PC-3 (cell line): ENCODE results near the gene ATP8A2. TPM values are rescaled to one million over a fixed set of nuclear protein-coding genes. Genes with fewer than 3 reads are reported as not detected.

ENCODE experiments used
- ATAC-seq: fragments of 200-7000 bp; cut with Tn5 transposase; 2 replicates; pipeline ENCODE4 v1.9.1; 2020; ENCODE audit warnings: mild to moderate bottlenecking, moderate library complexity
- BruUV-seq: library from RNA; stranded (reverse); fragments of 400-500 nt; replicated peaks from 2 replicates; lab custom pipeline; 2021; lab: Mats Ljungman, UMichigan
- CTCF ChIA-PET: fragments of 300-600 bp; sonication (Branson Sonifier 250); formaldehyde crosslinking; loops from one replicate; lab custom pipeline; 2022; ENCODE audit warnings: antibody characterized with exemption; lab: Charles Lee
- POLR2A ChIA-PET: fragments of 300-600 bp; sonication (Branson Sonifier 250); formaldehyde crosslinking; loops from one replicate; lab custom pipeline; 2022; ENCODE audit warnings: antibody characterized with exemption; ENCODE audit not compliant: unreplicated experiment; lab: Charles Lee
- DNase-seq: peaks from one replicate; pipeline ENCODE4 v3.0.0-alpha.2; 2015
- H2AFZ ChIP-seq: fragments of 300-600 bp; sonication (generic); 2 replicates; pipeline ENCODE4 v1.6.0; 2016; ENCODE audit warnings: antibody characterized with exemption, low read length
- H3F3A ChIP-seq: fragments of 300-600 bp; sonication (generic); one replicate; pipeline ENCODE4 v1.6.0; 2017; ENCODE audit warnings: antibody characterized with exemption, low read length, control low read depth, mild to moderate bottlenecking; ENCODE audit not compliant: unreplicated experiment
- H3K27ac ChIP-seq: fragments of 300-600 bp; sonication (generic); 2 replicates; pipeline ENCODE4 v1.5.1; 2016; ENCODE audit warnings: mild to moderate bottlenecking, low read length
- H3K27me3 ChIP-seq: fragments of 300-600 bp; sonication (generic); 2 replicates; pipeline ENCODE4 v1.6.1; 2016; ENCODE audit warnings: low read length, mixed read lengths
- H3K36me3 ChIP-seq: fragments of 300-600 bp; sonication (generic); 2 replicates; pipeline ENCODE4 v1.6.1; 2016; ENCODE audit warnings: low read depth, mixed run types, low read length, mixed read lengths
- H3K4me1 ChIP-seq: fragments of 300-600 bp; sonication (generic); 2 replicates; pipeline ENCODE4 v1.5.1; 2016; ENCODE audit warnings: low read length; ENCODE audit not compliant: insufficient read depth
- H3K4me2 ChIP-seq: fragments of 300-600 bp; sonication (generic); 2 replicates; pipeline ENCODE4 v1.6.0; 2016; ENCODE audit warnings: low read length
- H3K4me3 ChIP-seq: fragments of 300-600 bp; sonication (generic); 2 replicates; pipeline ENCODE4 v1.5.1; 2016; ENCODE audit warnings: mild to moderate bottlenecking, low read length, mixed read lengths
- H3K79me2 ChIP-seq: fragments of 300-600 bp; sonication (generic); 2 replicates; pipeline ENCODE4 v1.6.1; 2017; ENCODE audit warnings: low read length, mixed read lengths
- H3K9ac ChIP-seq: fragments of 300-600 bp; sonication (generic); 2 replicates; pipeline ENCODE4 v1.6.0; 2016; ENCODE audit warnings: mild to moderate bottlenecking, low read length
- H3K9me2 ChIP-seq: fragments of 300-600 bp; sonication (generic); replicated peaks from 2 replicates; pipeline ENCODE4 v1.6.1; 2016; ENCODE audit warnings: mixed run types, low read length, mixed read lengths
- H3K9me3 ChIP-seq: fragments of 300-600 bp; sonication (generic); 2 replicates; pipeline ENCODE4 v1.6.1; 2016; ENCODE audit warnings: low read length, mixed read lengths
- H4K20me1 ChIP-seq: fragments of 300-600 bp; sonication (generic); 2 replicates; pipeline ENCODE4 v1.6.1; 2016; ENCODE audit warnings: low read length, mixed read lengths
- CTCF ChIP-seq: fragments of 300-600 bp; sonication (generic); conservative IDR thresholded peaks from 2 replicates; pipeline ENCODE4 v1.5.1; 2017; ENCODE audit warnings: antibody characterized with exemption, low read depth, mild to moderate bottlenecking, low read length
- EZH2 ChIP-seq: fragments of 300-600 bp; sonication (generic); IDR thresholded peaks from one replicate; pipeline ENCODE4 v1.6.1; 2017; ENCODE audit warnings: antibody characterized with exemption, mild to moderate bottlenecking, low read length; ENCODE audit not compliant: unreplicated experiment
- EZH2phosphoT487 ChIP-seq: fragments of 300-600 bp; sonication (generic); IDR thresholded peaks from 2 replicates; pipeline ENCODE4 v1.6.1; 2018; ENCODE audit warnings: mild to moderate bottlenecking, antibody characterized with exemption, low read length, borderline replicate concordance
- intact Hi-C: fragments of 100-400 bp; cut with micrococcal nuclease; formaldehyde crosslinking; loops from 2 replicates; pipeline ENCODE4 v1.9.0; 2023
- total RNA-seq: library from RNA; depleted of rRNA; stranded (reverse); fragments of >200 nt; gene quantifications from 2 replicates; pipeline ENCODE4 v1.2.3, GENCODE V29; 2014

ATP8A2 gene
- total RNA-seq, 1 experiment from 2014 or later, result 0.04 TPM

GRCh38 chr13:25415241-25415640 lies 43.5 kb downstream of the ATP8A2 start:
- peaks cover 55% of the 10 kb centered on the region for H3K27me3 ChIP-seq
- POLR2A ChIA-PET, result no interaction called here
- ATAC-seq (no peak), DNase-seq (no peak)
- no peak overlapping the region for H3K4me2 ChIP-seq
- intact Hi-C loops, result no loop called here
- no peaks in the 10 kb centered on the region for H3F3A ChIP-seq
- BruUV-seq, result no TSS peak
- H3K27ac ChIP-seq, result no peak overlapping the region
- H3K9me3 ChIP-seq, result no peaks in the 10 kb centered on the region
- H3K79me2 ChIP-seq, result no peaks in the 10 kb centered on the region
- H3K4me3 ChIP-seq, result no peak overlapping the region
- no peaks in the 10 kb centered on the region for H3K9me2 ChIP-seq
- TF ChIP-seq CTCF (no peak), EZH2 (no peak), EZH2phosphoT487 (no peak)
- H3K4me1 ChIP-seq, result no peaks in the 10 kb centered on the region
- CTCF ChIA-PET, result no interaction called here
- H4K20me1 ChIP-seq, result no peaks in the 10 kb centered on the region
- no peak overlapping the region for H3K9ac ChIP-seq
- H2AFZ ChIP-seq, result no peak overlapping the region
- H3K36me3 ChIP-seq, result no peaks in the 10 kb centered on the region

GRCh38 chr13:25417535-25417934 lies 45.8 kb downstream of the ATP8A2 start:
- intact Hi-C loops, result no loop called here
- Histone ChIP-seq H3K4me1 (no peaks in the 10 kb centered on the region), H3K9me3 (no peaks in the 10 kb centered on the region), H3F3A (no peaks in the 10 kb centered on the region), H3K27ac (no peak overlapping the region), H4K20me1 (no peaks in the 10 kb centered on the region), H3K9ac (no peak overlapping the region), H3K9me2 (no peaks in the 10 kb centered on the region), H3K4me3 (no peak overlapping the region), H3K4me2 (no peak overlapping the region), H3K79me2 (no peaks in the 10 kb centered on the region), H2AFZ (no peak overlapping the region), H3K27me3 (peaks cover 70% of the 10 kb centered on the region), H3K36me3 (no peaks in the 10 kb centered on the region)
- ChIA-PET CTCF (no interaction called here), POLR2A (no interaction called here)
- no peak for DNase-seq
- ATAC-seq, result no peak
- no TSS peak for BruUV-seq
- TF ChIP-seq EZH2 (no peak), CTCF (no peak), EZH2phosphoT487 (no peak)

- Histone ChIP-seq H3K79me2 (no peaks in the 10 kb centered on the region), H3K27me3 (peaks cover 72% of the 10 kb centered on the region), H3K9ac (no peak overlapping the region), H3K27ac (no peak overlapping the region), H3K4me3 (no peak overlapping the region), H4K20me1 (no peaks in the 10 kb centered on the region), H3K9me2 (no peaks in the 10 kb centered on the region), H3K9me3 (no peaks in the 10 kb centered on the region), H3K36me3 (no peaks in the 10 kb centered on the region), H2AFZ (no peak overlapping the region), H3K4me1 (no peaks in the 10 kb centered on the region), H3F3A (no peaks in the 10 kb centered on the region), H3K4me2 (no peak overlapping the region)
- intact Hi-C loops, result no loop called here
- no peak for ATAC-seq
- no peak for DNase-seq
- no TSS peak for BruUV-seq
- TF ChIP-seq CTCF (no peak), EZH2phosphoT487 (no peak), EZH2 (no peak)
- ChIA-PET POLR2A (no interaction called here), CTCF (no interaction called here)
Observed at GRCh38 chr13:25420161-25420560, 48.4 kb downstream of the ATP8A2 start.
